ENCODE results near the gene CRB3. TPM values are rescaled to one million over a fixed set of nuclear protein-coding genes. Genes with fewer than 3 reads are reported as not detected.

The CRB3 gene
- polyA plus RNA-seq, 1 donor (not counting 4 experiments of a cell fraction or from before 2014, with no cell fraction given) = 6.1 TPM

DNA sequence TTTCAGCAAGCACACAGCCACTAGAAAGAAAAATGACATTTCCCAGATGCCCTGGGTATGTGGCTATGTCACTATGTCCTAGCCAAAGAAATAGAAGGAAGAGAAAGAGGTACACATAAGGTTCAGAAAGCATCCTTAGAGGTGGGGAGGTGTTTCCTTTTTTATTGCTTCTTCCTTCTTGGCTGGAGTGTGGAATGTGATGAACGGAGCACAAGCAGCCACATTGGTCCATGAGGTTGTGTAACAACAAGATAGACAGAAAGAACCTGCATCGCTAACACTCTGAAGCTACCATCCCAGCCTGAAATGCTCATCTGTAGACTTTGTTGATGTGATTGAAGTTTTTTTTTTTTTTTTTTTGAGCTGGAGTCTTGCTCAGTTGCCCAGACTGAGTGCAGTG, 11.2 kb upstream of the CRB3 start:
- TF ChIP-seq EZH2 (IDR thresholded peaks at IDR 0.05; ENCODE audit: low read length) = no peak
- TF ChIP-seq, protein P1, sequence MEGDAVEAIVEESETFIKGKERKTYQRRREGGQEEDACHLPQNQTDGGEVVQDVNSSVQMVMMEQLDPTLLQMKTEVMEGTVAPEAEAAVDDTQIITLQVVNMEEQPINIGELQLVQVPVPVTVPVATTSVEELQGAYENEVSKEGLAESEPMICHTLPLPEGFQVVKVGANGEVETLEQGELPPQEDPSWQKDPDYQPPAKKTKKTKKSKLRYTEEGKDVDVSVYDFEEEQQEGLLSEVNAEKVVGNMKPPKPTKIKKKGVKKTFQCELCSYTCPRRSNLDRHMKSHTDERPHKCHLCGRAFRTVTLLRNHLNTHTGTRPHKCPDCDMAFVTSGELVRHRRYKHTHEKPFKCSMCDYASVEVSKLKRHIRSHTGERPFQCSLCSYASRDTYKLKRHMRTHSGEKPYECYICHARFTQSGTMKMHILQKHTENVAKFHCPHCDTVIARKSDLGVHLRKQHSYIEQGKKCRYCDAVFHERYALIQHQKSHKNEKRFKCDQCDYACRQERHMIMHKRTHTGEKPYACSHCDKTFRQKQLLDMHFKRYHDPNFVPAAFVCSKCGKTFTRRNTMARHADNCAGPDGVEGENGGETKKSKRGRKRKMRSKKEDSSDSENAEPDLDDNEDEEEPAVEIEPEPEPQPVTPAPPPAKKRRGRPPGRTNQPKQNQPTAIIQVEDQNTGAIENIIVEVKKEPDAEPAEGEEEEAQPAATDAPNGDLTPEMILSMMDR (optimal IDR thresholded peaks at IDR 0.05 in 1 of 3, IDR thresholded peaks at IDR 0.05 in 1 of 3, conservative IDR thresholded peaks at IDR 0.05 in 1 of 3; ENCODE audit: extremely low read depth in 1 of 3, insufficient read depth in 2 of 3, low read length in 3 of 3) = no peak
- no peak overlapping the region for H3K27ac ChIP-seq (ENCODE audit: control insufficient read depth, insufficient read depth, low read length)
- no peak overlapping the region for H3K4me2 ChIP-seq (ENCODE audit: control insufficient read depth, extremely low read depth, insufficient read depth, low read depth, low read length)
- no peaks in the 10 kb centered on the region for H3K27me3 ChIP-seq (ENCODE audit: control insufficient read depth, extremely low read depth, insufficient read depth, low read length)
- H2AFZ ChIP-seq (ENCODE audit: control insufficient read depth, low read length) = no peak overlapping the region
- dilution Hi-C loops (cut with MboI; ENCODE audit: extremely low pct_ligation_motif_present, low sequenced_read_pairs) = no loop called here
- H3K79me2 ChIP-seq (ENCODE audit: control insufficient read depth, insufficient read depth, low read length) = no peaks in the 10 kb centered on the region
- no peaks in the 10 kb centered on the region for H3K4me1 ChIP-seq (ENCODE audit: control insufficient read depth, extremely low read depth, insufficient read depth, low read length)
- H3K36me3 ChIP-seq (ENCODE audit: control insufficient read depth in 2 of 2, extremely low read depth in 1 of 2, insufficient read depth in 2 of 2, low read length in 2 of 2) = peaks cover 6 to 13% of the 10 kb centered on the region in 2 experiments
- FAIRE-seq (no peak), DNase-seq (ENCODE audit: low read depth, low spot score) (no peak)
- no peaks in the 10 kb centered on the region for H4K20me1 ChIP-seq (ENCODE audit: control insufficient read depth, extremely low read depth, insufficient read depth, low read length)
- H3K9ac ChIP-seq (ENCODE audit: control insufficient read depth, extremely low read depth, insufficient read depth, low read length) = no peak overlapping the region
- no peak overlapping the region for H3K4me3 ChIP-seq (ENCODE audit: control insufficient read depth in 2 of 3, extremely low read depth in 1 of 3, insufficient read depth in 2 of 3, low read depth in 1 of 3, low read length in 3 of 3)
- H3K9me1 ChIP-seq (ENCODE audit: control insufficient read depth, extremely low read depth, insufficient read depth, low read length) = no peaks in the 10 kb centered on the region
- H3K9me3 ChIP-seq (ENCODE audit: control insufficient read depth, low read depth, low read length) = peaks cover 6% of the 10 kb centered on the region

DNA sequence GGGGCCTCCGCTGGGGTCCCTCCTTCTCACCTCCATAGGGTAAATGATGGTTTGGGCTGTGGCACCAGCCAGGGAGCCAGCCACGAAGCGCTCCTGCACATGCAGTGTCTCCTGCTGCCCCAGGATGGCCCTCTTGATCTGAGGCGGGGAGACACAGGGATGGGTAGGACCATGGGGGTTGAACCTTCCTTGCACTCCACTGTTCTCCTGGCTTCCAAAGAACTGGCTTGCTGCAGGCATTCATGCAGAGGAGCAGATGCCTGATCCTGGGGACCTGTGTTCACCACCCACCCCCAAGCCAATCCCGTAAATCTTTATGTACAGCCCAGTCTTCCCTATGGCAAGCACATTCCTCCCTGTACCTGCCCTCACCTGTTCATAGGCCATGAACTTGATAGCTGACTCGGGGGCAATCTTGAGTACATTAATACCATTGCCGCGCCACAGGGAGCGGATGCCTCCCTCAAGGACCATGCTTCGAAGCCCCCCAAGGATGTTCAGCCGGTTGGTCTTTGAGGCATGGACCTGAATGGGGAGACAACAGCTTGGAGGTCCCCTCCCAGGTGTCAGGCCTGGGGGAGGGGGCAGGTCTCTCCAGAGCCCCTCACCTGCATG, 10.0 kb upstream of the CRB3 start:
- Histone ChIP-seq H3K36me3 (ENCODE audit: control insufficient read depth in 2 of 2, extremely low read depth in 1 of 2, insufficient read depth in 2 of 2, low read length in 2 of 2) (peaks cover 6 to 13% of the 10 kb centered on the region in 2 experiments), H3K9me1 (ENCODE audit: control insufficient read depth, extremely low read depth, insufficient read depth, low read length) (no peaks in the 10 kb centered on the region), H3K79me2 (ENCODE audit: control insufficient read depth, insufficient read depth, low read length) (no peaks in the 10 kb centered on the region), H3K4me2 (ENCODE audit: control insufficient read depth, extremely low read depth, insufficient read depth, low read depth, low read length) (no peak overlapping the region), H3K27ac (ENCODE audit: control insufficient read depth, insufficient read depth, low read length) (no peak overlapping the region), H2AFZ (ENCODE audit: control insufficient read depth, low read length) (no peak overlapping the region), H3K9me3 (ENCODE audit: control insufficient read depth, low read depth, low read length) (peaks cover 6% of the 10 kb centered on the region), H3K27me3 (ENCODE audit: control insufficient read depth, extremely low read depth, insufficient read depth, low read length) (no peaks in the 10 kb centered on the region), H3K9ac (ENCODE audit: control insufficient read depth, extremely low read depth, insufficient read depth, low read length) (no peak overlapping the region), H4K20me1 (ENCODE audit: control insufficient read depth, extremely low read depth, insufficient read depth, low read length) (no peaks in the 10 kb centered on the region), H3K4me1 (ENCODE audit: control insufficient read depth, extremely low read depth, insufficient read depth, low read length) (peaks cover 6% of the 10 kb centered on the region), H3K4me3 (ENCODE audit: control insufficient read depth in 2 of 3, extremely low read depth in 1 of 3, insufficient read depth in 2 of 3, low read depth in 1 of 3, low read length in 3 of 3) (no peak overlapping the region)
- no peak for DNase-seq (ENCODE audit: low read depth, low spot score)
- FAIRE-seq = no peak
- dilution Hi-C loops (cut with MboI; ENCODE audit: extremely low pct_ligation_motif_present, low sequenced_read_pairs) = no loop called here
- TF ChIP-seq EZH2 (IDR thresholded peaks at IDR 0.05; ENCODE audit: low read length) = no peak
- TF ChIP-seq, protein P1 (optimal IDR thresholded peaks at IDR 0.05 in 1 of 3, IDR thresholded peaks at IDR 0.05 in 1 of 3, conservative IDR thresholded peaks at IDR 0.05 in 1 of 3; ENCODE audit: extremely low read depth in 1 of 3, insufficient read depth in 2 of 3, low read length in 3 of 3) = no peak
